CD14-positive monocyte (primary cell): ENCODE results near the gene OR2AT4. TPM values are rescaled to one million over a fixed set of nuclear protein-coding genes. Genes with fewer than 3 reads are reported as not detected.

Experiments
- DNase-seq, 3 donors: peaks; one replicate each; pipeline ENCODE4 v3.0.0-alpha.2; 2011 to 2022
- H2AFZ ChIP-seq: 2 replicates; pipeline ENCODE4 v1.6.0; 2012; ENCODE audit warnings: mild to moderate bottlenecking, low read depth, low read length, inconsistent platforms; ENCODE audit not compliant: insufficient read depth, poor library complexity, severe bottlenecking
- H3K27ac ChIP-seq, 2 donors: 1 replicate in 1 of 2; 2 replicates in 1 of 2; pipeline ENCODE4 v1.5.1; 2012 to 2013; ENCODE audit warnings: low read length in 2 of 2, control low read depth in 1 of 2, inconsistent platforms in 1 of 2, low read depth in 1 of 2, mild to moderate bottlenecking in 1 of 2
- H3K27me3 ChIP-seq, 2 donors: one replicate each; pipeline versions ENCODE4 v1.6.0 to v1.6.1; 2011 to 2013; ENCODE audit warnings: low read length in 2 of 2; ENCODE audit not compliant: control insufficient read depth in 2 of 2, insufficient read depth in 2 of 2
- H3K36me3 ChIP-seq, 2 donors: replicated peaks in 1 of 2; 1 replicate in 1 of 2; 2 replicates in 1 of 2; pipeline versions ENCODE4 v1.5.1 to v1.6.1; 2012 to 2013; ENCODE audit warnings: low read length in 2 of 2, control low read depth in 1 of 2, inconsistent platforms in 1 of 2, mild to moderate bottlenecking in 1 of 2; ENCODE audit not compliant: insufficient read depth in 2 of 2, control insufficient read depth in 1 of 2
- H3K4me1 ChIP-seq, 2 donors: 1 replicate in 1 of 2; 2 replicates in 1 of 2; pipeline versions ENCODE4 v1.5.1 to v1.6.1; 2012 to 2013; ENCODE audit warnings: low read length in 2 of 2, control low read depth in 1 of 2, inconsistent platforms in 1 of 2, mild to moderate bottlenecking in 1 of 2, moderate library complexity in 1 of 2; ENCODE audit not compliant: insufficient read depth in 2 of 2, control insufficient read depth in 1 of 2
- H3K4me2 ChIP-seq: replicated peaks from 2 replicates; pipeline ENCODE3; 2012; ENCODE audit warnings: low read length, moderate library complexity, mild to moderate bottlenecking; ENCODE audit not compliant: poor library complexity, severe bottlenecking; ENCODE audit errors: extremely low read depth
- H3K4me3 ChIP-seq, 3 experiments: fragments of 200-600 bp in 1 of 3; sonication (generic) in 1 of 3; replicated peaks in 1 of 3; 1 replicate in 2 of 3; 2 replicates in 1 of 3; pipeline ENCODE4 v1.5.1; 2011 to 2013; ENCODE audit warnings: low read length in 3 of 3, mild to moderate bottlenecking in 3 of 3, control low read depth in 2 of 3, low read depth in 2 of 3, inconsistent platforms in 1 of 3, moderate library complexity in 1 of 3
- H3K79me2 ChIP-seq: 2 replicates; pipeline ENCODE4 v1.6.0; 2012; ENCODE audit warnings: mild to moderate bottlenecking, control low read depth, inconsistent platforms, low read length, moderate library complexity; ENCODE audit not compliant: insufficient read depth
- H3K9ac ChIP-seq: 2 replicates; pipeline ENCODE4 v1.6.0; 2017; ENCODE audit warnings: low read length, mild to moderate bottlenecking; ENCODE audit not compliant: insufficient read depth, poor library complexity, severe bottlenecking
- H3K9me3 ChIP-seq, 2 donors: replicated peaks in 1 of 2; 1 replicate in 1 of 2; 2 replicates in 1 of 2; pipeline versions ENCODE4 v1.5.1 to v1.6.1; 2012 to 2013; ENCODE audit warnings: low read length in 2 of 2, control low read depth in 1 of 2; ENCODE audit not compliant: control insufficient read depth in 1 of 2, insufficient read depth in 1 of 2
- H4K20me1 ChIP-seq: 2 replicates; pipeline ENCODE4 v1.6.0; 2012; ENCODE audit warnings: mild to moderate bottlenecking, low read length, control low read depth, moderate library complexity; ENCODE audit not compliant: insufficient read depth
- H3K27ac Mint-ChIP-seq, 7 donors: one replicate each; pipeline ENCODE4 v1.8.0; 2020; ENCODE audit warnings: mild to moderate bottlenecking in 7 of 7, mixed read lengths in 7 of 7, moderate library complexity in 6 of 7, inconsistent platforms in 2 of 7
- H3K27me3 Mint-ChIP-seq, 3 donors: one replicate each; pipeline ENCODE4 v1.8.0; 2021 to 2022; ENCODE audit warnings: low read depth in 3 of 3, mild to moderate bottlenecking in 3 of 3, mixed read lengths in 3 of 3, moderate library complexity in 3 of 3, inconsistent platforms in 1 of 3
- H3K36me3 Mint-ChIP-seq, 2 donors: one replicate each; pipeline ENCODE4 v1.8.0; 2020; ENCODE audit warnings: mixed read lengths in 2 of 2, inconsistent platforms in 1 of 2, mild to moderate bottlenecking in 1 of 2
- H3K4me1 Mint-ChIP-seq: one replicate; pipeline ENCODE4 v1.8.0; 2020; ENCODE audit warnings: mild to moderate bottlenecking, mixed read lengths
- H3K4me3 Mint-ChIP-seq, 2 donors: one replicate each; pipeline ENCODE4 v1.8.0; 2020; ENCODE audit warnings: mild to moderate bottlenecking in 2 of 2, mixed read lengths in 2 of 2, moderate library complexity in 1 of 2
- H3K9me3 Mint-ChIP-seq, 7 donors: one replicate each; pipeline ENCODE4 v1.8.0; 2020 to 2022; ENCODE audit warnings: mixed read lengths in 7 of 7, mild to moderate bottlenecking in 6 of 7, moderate library complexity in 6 of 7, inconsistent platforms in 2 of 7
- CTCF ChIP-seq: fragments of 200-600 bp; IDR thresholded peaks from one replicate; pipeline ENCODE4 v1.8.0; 2022; ENCODE audit warnings: antibody characterized with exemption, mild to moderate bottlenecking
- WGBS: methylation state at CpG from one replicate; pipeline ENCODE4 v1.1.5; 2013; ENCODE audit warnings: missing lambda C conversion rate; ENCODE audit not compliant: insufficient coverage; 5-methylcytosine and 5-hydroxymethylcytosine counted together
- intact Hi-C, 2 donors: fragments of 100-400 bp; cut with micrococcal nuclease; formaldehyde crosslinking; loops; one replicate each; pipeline versions ENCODE4 v1.15.0 to v1.15.1; 2023
- polyA plus RNA-seq, 3 donors: library from polyadenylated mRNA; depleted of rRNA in 1 of 3; unstranded in 2 of 3; stranded (reverse) in 1 of 3; fragments of 300-500 nt in 2 of 3; fragments of >200 nt in 1 of 3; fragmentation: Illumina TruSeq in 2 of 3; gene quantifications; 1 replicate in 2 of 3; 2 replicates in 1 of 3; pipeline ENCODE4 v1.2.3, GENCODE V29; 2012 to 2021

OR2AT4 gene
- polyA plus RNA-seq, 3 donors: not detected

GRCh38 chr11:75101424-75102128 lies 4.9 kb upstream of the OR2AT4 start:
- no peaks in the 10 kb centered on the region for H3K9me3 ChIP-seq
- no peaks in the 10 kb centered on the region for H3K36me3 ChIP-seq
- H3K4me1 Mint-ChIP-seq: no peaks in the 10 kb centered on the region
- H3K27me3 Mint-ChIP-seq: peaks cover 4 to 16% (median 10%) of the 10 kb centered on the region in 3 donors
- intact Hi-C loops: no loop called here
- no peak overlapping the region for H3K27ac ChIP-seq
- H3K4me3 ChIP-seq: no peak overlapping the region
- TF ChIP-seq CTCF: no peak
- peaks cover 0 to 5% of the 10 kb centered on the region in 2 donors for H3K27me3 ChIP-seq
- no peaks in the 10 kb centered on the region for H4K20me1 ChIP-seq
- peak overlapping the region in 1 of 2 donors; percentile 3 for H3K4me3 Mint-ChIP-seq
- H3K27ac Mint-ChIP-seq: peak overlapping the region in 1 of 7 donors; percentile 49
- no peaks in the 10 kb centered on the region for H3K79me2 ChIP-seq
- peaks cover 0 to 9% (median 2%) of the 10 kb centered on the region in 7 donors for H3K9me3 Mint-ChIP-seq
- H3K36me3 Mint-ChIP-seq: no peaks in the 10 kb centered on the region
- WGBS: 87% methylated on average over 3 of the region's 8 CpGs
- no peak overlapping the region for H2AFZ ChIP-seq
- H3K4me2 ChIP-seq: no peak overlapping the region
- no peak for DNase-seq
- no peaks in the 10 kb centered on the region for H3K4me1 ChIP-seq
- no peak overlapping the region for H3K9ac ChIP-seq

- H3K4me2 ChIP-seq: no peak overlapping the region
- DNase-seq: peak; percentile 37 to 85 (median 63)
- no peaks in the 10 kb centered on the region for H4K20me1 ChIP-seq
- Mint-ChIP-seq H3K4me1 (no peaks in the 10 kb centered on the region), H3K36me3 (no peaks in the 10 kb centered on the region), H3K27ac (no peak overlapping the region), H3K9me3 (peaks cover 0 to 4% (median 0%) of the 10 kb centered on the region in 7 donors), H3K4me3 (no peak overlapping the region), H3K27me3 (peaks cover 7 to 20% (median 16%) of the 10 kb centered on the region in 3 donors)
- no peak overlapping the region for H2AFZ ChIP-seq
- H3K4me1 ChIP-seq: no peaks in the 10 kb centered on the region
- H3K36me3 ChIP-seq: no peaks in the 10 kb centered on the region
- WGBS: 60% methylated on average over 3 of the region's 3 CpGs
- TF ChIP-seq CTCF: no peak
- H3K27me3 ChIP-seq: peaks cover 0 to 5% of the 10 kb centered on the region in 2 donors
- no peaks in the 10 kb centered on the region for H3K9me3 ChIP-seq
- intact Hi-C loops: no loop called here
- no peak overlapping the region for H3K4me3 ChIP-seq
- no peak overlapping the region for H3K9ac ChIP-seq
- no peaks in the 10 kb centered on the region for H3K79me2 ChIP-seq
- H3K27ac ChIP-seq: no peak overlapping the region
These were observed 3.6 kb upstream of the OR2AT4 start for GRCh38 chr11:75100314-75100713.
